Body of pancreas (tissue), 4 donors: ENCODE results near the gene SEMA6A. TPM values are rescaled to one million over a fixed set of nuclear protein-coding genes. Genes with fewer than 3 reads are reported as not detected.
"Not testable (repeated sequence)": the region's sequence is repeated elsewhere in the genome, so short reads cannot be mapped to it uniquely, and the experiment has no call there.

Experiments
- ATAC-seq: fragments of 150-250 bp; one replicate; pipeline ENCODE4 v1.9.1; 2016
- DNase-seq, 4 donors: peaks; one replicate each; pipeline ENCODE4 v3.0.0-alpha.2; 2019
- H3K27ac ChIP-seq, 4 donors: fragments of 200-600 bp; sonication (generic); 1 replicate in 3 of 4; 2 replicates in 1 of 4; pipeline versions ENCODE4 v1.5.1 to v1.6.1; 2016 to 2019; ENCODE audit warnings: mild to moderate bottlenecking in 1 of 4, mixed read lengths in 1 of 4, moderate library complexity in 1 of 4
- H3K27me3 ChIP-seq, 2 donors: fragments of 200-600 bp; sonication (generic); one replicate each; pipeline ENCODE4 v1.6.0; 2016; ENCODE audit warnings: mild to moderate bottlenecking in 1 of 2
- H3K36me3 ChIP-seq, 2 donors: fragments of 200-600 bp; sonication (generic); replicated peaks in 1 of 2; 2 replicates each; pipeline ENCODE4 v1.5.1; 2016; ENCODE audit warnings: low read depth in 2 of 2; ENCODE audit not compliant: insufficient read depth in 1 of 2
- H3K4me1 ChIP-seq: fragments of 200-600 bp; sonication (generic); one replicate; pipeline ENCODE4 v1.6.0; 2016
- H3K4me3 ChIP-seq, 2 donors: fragments of 200-600 bp; sonication (generic); 1 replicate in 1 of 2; 2 replicates in 1 of 2; pipeline ENCODE4 v1.5.1; 2016 to 2019
- H3K9me3 ChIP-seq, 3 donors: fragments of 200-600 bp; sonication (generic); 1 replicate in 2 of 3; 2 replicates in 1 of 3; pipeline ENCODE4 v1.5.1; 2016
- CTCF ChIP-seq, 7 experiments: fragments of 450-650 bp in 4 of 7; fragments of 200-600 bp in 3 of 7; sonication (generic) in 3 of 7; IDR thresholded peaks; one replicate each; pipeline ENCODE4 v1.5.1; 2016 to 2019; ENCODE audit warnings: antibody characterized with exemption in 7 of 7
- POLR2A ChIP-seq, 3 donors: fragments of 450-650 bp; IDR thresholded peaks; one replicate each; pipeline ENCODE4 v1.6.1; 2016; ENCODE audit warnings: antibody characterized with exemption in 3 of 3, mild to moderate bottlenecking in 2 of 3
- WGBS, 2 donors: methylation state at CpG; one replicate each; pipeline ENCODE4 v1.1.5; 2017; 5-methylcytosine and 5-hydroxymethylcytosine counted together
- intact Hi-C: fragments of 100-400 bp; cut with DNase I; formaldehyde crosslinking; loops from one replicate; pipeline ENCODE4 v1.15.1; 2023
- total RNA-seq, 2 donors: library from RNA; depleted of rRNA; stranded (reverse); fragments of >200 nt; gene quantifications; one replicate each; pipeline ENCODE4 v1.1.0, GENCODE V29; 2016

SEMA6A gene
- total RNA-seq, 2 donors from 2014 or later = 18.7 to 25.1 TPM

GRCh38 chr5:116546033-116546742 is 28.4 kb downstream of the SEMA6A start:
- H3K27ac ChIP-seq = no peak overlapping the region
- no peak for TF ChIP-seq CTCF (IDR thresholded peaks at IDR 0.05)
- TF ChIP-seq POLR2A (IDR thresholded peaks at IDR 0.05) = no peak
- intact Hi-C loops = no loop called here
- H3K4me1 ChIP-seq = peaks cover 16% of the 10 kb centered on the region
- H3K27me3 ChIP-seq = no peaks in the 10 kb centered on the region
- 82 to 95% methylated on average over 1 of the region's 1 CpG for WGBS, 2 donors
- H3K4me3 ChIP-seq = no peak overlapping the region
- H3K9me3 ChIP-seq = peaks cover 0 to 11% (median 0%) of the 10 kb centered on the region in 3 donors
- ATAC-seq (no peak), DNase-seq (no peak)
- no peaks in the 10 kb centered on the region for H3K36me3 ChIP-seq

GRCh38 chr5:116545465-116545864 is 29.2 kb downstream of the SEMA6A start:
- DNase-seq, H3K36me3 ChIP-seq, ATAC-seq, H3K4me3 ChIP-seq, H3K27me3 ChIP-seq, intact Hi-C loops: not testable (repeated sequence)
- WGBS, 2 donors = 94 to 97% methylated on average over 6 of the region's 6 CpGs
- Histone ChIP-seq H3K4me1 (peaks cover 16% of the 10 kb centered on the region), H3K27ac (peak overlapping the region in 3 of 4 donors; percentile 56 to 81 (median 78)), H3K9me3 (peaks cover 0 to 11% (median 0%) of the 10 kb centered on the region in 3 donors)

GRCh38 chr5:116544531-116545241 is 29.9 kb downstream of the SEMA6A start:
- Histone ChIP-seq H3K27ac (peak overlapping the region in 3 of 4 donors; percentile 56 to 81 (median 78)), H3K27me3 (no peaks in the 10 kb centered on the region), H3K36me3 (no peaks in the 10 kb centered on the region), H3K4me1 (peaks cover 16% of the 10 kb centered on the region), H3K4me3 (no peak overlapping the region), H3K9me3 (peaks cover 0 to 11% (median 0%) of the 10 kb centered on the region in 3 donors)
- intact Hi-C loops = no loop called here
- DNase-seq = peak; percentile 38 to 67 (median 44)
- no peak for TF ChIP-seq POLR2A (IDR thresholded peaks at IDR 0.05)
- no peak for TF ChIP-seq CTCF (IDR thresholded peaks at IDR 0.05)
- ATAC-seq = peak; percentile 91
- WGBS, 2 donors = 41 to 70% methylated on average over 3 of the region's 3 CpGs

GRCh38 chr5:116543501-116543900 is 31.1 kb downstream of the SEMA6A start:
- H3K27ac ChIP-seq = peak overlapping the region in 3 of 4 donors; percentile 56 to 81 (median 78)
- H3K9me3 ChIP-seq = peaks cover 0 to 11% (median 0%) of the 10 kb centered on the region in 3 donors
- DNase-seq (no peak), ATAC-seq (no peak)
- TF ChIP-seq POLR2A (IDR thresholded peaks at IDR 0.05) (no peak), CTCF (IDR thresholded peaks at IDR 0.05) (no peak)
- no peak overlapping the region for H3K4me3 ChIP-seq
- intact Hi-C loops = no loop called here
- H3K4me1 ChIP-seq = peaks cover 16% of the 10 kb centered on the region
- H3K36me3 ChIP-seq = no peaks in the 10 kb centered on the region
- H3K27me3 ChIP-seq = no peaks in the 10 kb centered on the region
- WGBS, 2 donors = 8 to 13% methylated on average over 3 of the region's 3 CpGs

GRCh38 chr5:116542619-116543018 is 32.0 kb downstream of the SEMA6A start:
- ATAC-seq (no peak), DNase-seq (no peak)
- Histone ChIP-seq H3K4me1 (peaks cover 16% of the 10 kb centered on the region), H3K27me3 (no peaks in the 10 kb centered on the region), H3K4me3 (no peak overlapping the region), H3K9me3 (peaks cover 0 to 11% (median 0%) of the 10 kb centered on the region in 3 donors), H3K27ac (no peak overlapping the region), H3K36me3 (no peaks in the 10 kb centered on the region)
- intact Hi-C loops = no loop called here
- WGBS, 2 donors = 67 to 82% methylated on average over 3 of the region's 3 CpGs
- no peak for TF ChIP-seq POLR2A (IDR thresholded peaks at IDR 0.05)
